ENCODE results near the gene SYPL2.
"Not testable (repeated sequence)": the region's sequence is repeated elsewhere in the genome, so short reads cannot be mapped to it uniquely, and the experiment has no call there.

SYPL2 gene

GRCh38 chr1:109466452-109467300 lies at the start of gene SYPL2:
SYPL2 (plus strand) TSS chr1:109466546; CDS start chr1:109466844, 298 bp downstream.
- DNase-seq = peak; percentile 51

GRCh38 chr1:109423498-109423897 lies 42.8 kb upstream of the SYPL2 start:
- no peak for DNase-seq

GRCh38 chr1:109425391-109426280 lies 40.7 kb upstream of the SYPL2 start:
- peak; percentile 73 for DNase-seq

- DNase-seq = peak; percentile 97
Observed at GRCh38 chr1:109426281-109427170, 39.8 kb upstream of the SYPL2 start, which contains the start of gene PSMA5. PSMA5 (minus strand) TSS chr1:109426448; CDS start chr1:109426330, 118 bp downstream.

- no peak for DNase-seq
Observed at GRCh38 chr1:109427171-109427467, 39.2 kb upstream of the SYPL2 start.

- no peak for DNase-seq
Observed at GRCh38 chr1:109432336-109432735, 34.0 kb upstream of the SYPL2 start.

GRCh38 chr1:109433322-109433721 lies 33.0 kb upstream of the SYPL2 start:
- DNase-seq = no peak

GRCh38 chr1:109434484-109434883 lies 31.9 kb upstream of the SYPL2 start:
- DNase-seq = no peak

- DNase-seq = peak; percentile 5
Observed at GRCh38 chr1:109438798-109439297, 27.5 kb upstream of the SYPL2 start.

GRCh38 chr1:109441069-109441468 lies 25.3 kb upstream of the SYPL2 start:
- DNase-seq = no peak

GRCh38 chr1:109443476-109443875 lies 22.9 kb upstream of the SYPL2 start:
- no peak for DNase-seq

- no peak for DNase-seq
Observed at GRCh38 chr1:109444346-109444745, 22.0 kb upstream of the SYPL2 start.

GRCh38 chr1:109445949-109446695 lies 20.2 kb upstream of the SYPL2 start:
- not testable (repeated sequence) for DNase-seq

- DNase-seq = no peak
Observed at GRCh38 chr1:109447524-109447923, 18.8 kb upstream of the SYPL2 start.

- no peak for DNase-seq
Observed at GRCh38 chr1:109454497-109455133, 11.7 kb upstream of the SYPL2 start.

GRCh38 chr1:109457819-109458218 lies 8.5 kb upstream of the SYPL2 start:
- no peak for DNase-seq

- DNase-seq = no peak
Observed at GRCh38 chr1:109466125-109466451, 258 bp upstream of the SYPL2 start.

GRCh38 chr1:109467301-109467777 lies 993 bp downstream of the SYPL2 start:
- DNase-seq = no peak

GRCh38 chr1:109468061-109468460 lies 1.7 kb downstream of the SYPL2 start:
- no peak for DNase-seq

- DNase-seq = no peak
Observed at GRCh38 chr1:109468903-109469302, 2.6 kb downstream of the SYPL2 start.

- DNase-seq = no peak
Observed at GRCh38 chr1:109470245-109470644, 3.9 kb downstream of the SYPL2 start.

Data from stimulated activated CD4-positive, alpha-beta T cell treated with anti-CD3 and anti-CD28 coated beads, Interleukin-15, amount 100 ng/mL, for 24 hours (primary cell).